Keratinocyte (primary cell): ENCODE results near the gene BMPR1B. TPM values are rescaled to one million over a fixed set of nuclear protein-coding genes. Genes with fewer than 3 reads are reported as not detected.

Experiments
- DNase-seq: peaks from one replicate; pipeline ENCODE4 v3.0.0-alpha.2; 2011; ENCODE audit warnings: low read depth, missing footprints, low spot score
- FAIRE-seq: peaks from 2 replicates; lab custom pipeline; 2011; peaks lifted over from hg19 to GRCh38; lab: Jason Lieb, UNC
- H2AFZ ChIP-seq: 2 replicates; pipeline ENCODE4 v1.6.0; 2012; ENCODE audit warnings: low read length, control low read depth, inconsistent platforms; ENCODE audit not compliant: control insufficient read depth
- H3K27ac ChIP-seq: 2 replicates; pipeline ENCODE4 v1.5.1; 2011; ENCODE audit warnings: low read length; ENCODE audit not compliant: control insufficient read depth, insufficient read depth
- H3K27me3 ChIP-seq: 3 replicates; pipeline ENCODE4 v1.6.0; 2011; ENCODE audit warnings: low read length; ENCODE audit not compliant: control insufficient read depth, insufficient read depth; ENCODE audit errors: extremely low read depth
- H3K36me3 ChIP-seq, 2 experiments: 2 replicates in 1 of 2; 3 replicates in 1 of 2; pipeline ENCODE4 v1.5.1; 2011; ENCODE audit warnings: low read length in 2 of 2, mild to moderate bottlenecking in 1 of 2; ENCODE audit not compliant: control insufficient read depth in 2 of 2, insufficient read depth in 2 of 2; ENCODE audit errors: extremely low read depth in 1 of 2
- H3K4me1 ChIP-seq: 3 replicates; pipeline ENCODE4 v1.5.1; 2011; ENCODE audit warnings: low read length; ENCODE audit not compliant: control insufficient read depth, insufficient read depth; ENCODE audit errors: extremely low read depth
- H3K4me2 ChIP-seq: 3 replicates; pipeline ENCODE4 v1.6.0; 2011; ENCODE audit warnings: low read depth, low read length; ENCODE audit not compliant: control insufficient read depth, insufficient read depth; ENCODE audit errors: extremely low read depth
- H3K4me3 ChIP-seq, 3 experiments: fragments of 200-600 bp in 1 of 3; sonication (generic) in 1 of 3; 2 replicates in 2 of 3; 3 replicates in 1 of 3; pipeline ENCODE4 v1.5.1; 2011 to 2016; ENCODE audit warnings: low read length in 3 of 3, mild to moderate bottlenecking in 3 of 3, control low read depth in 2 of 3, inconsistent platforms in 1 of 3, low read depth in 1 of 3, mixed read lengths in 1 of 3, mixed run types in 1 of 3, moderate library complexity in 1 of 3; ENCODE audit not compliant: control insufficient read depth in 2 of 3, insufficient read depth in 2 of 3; ENCODE audit errors: extremely low read depth in 1 of 3
- H3K79me2 ChIP-seq: 2 replicates; pipeline ENCODE4 v1.6.0; 2012; ENCODE audit warnings: low read length; ENCODE audit not compliant: control insufficient read depth, insufficient read depth
- H3K9ac ChIP-seq: 3 replicates; pipeline ENCODE4 v1.6.0; 2011; ENCODE audit warnings: low read length; ENCODE audit not compliant: control insufficient read depth, insufficient read depth; ENCODE audit errors: extremely low read depth
- H3K9me1 ChIP-seq: 3 replicates; pipeline ENCODE4 v1.6.0; 2011; ENCODE audit warnings: low read length; ENCODE audit not compliant: control insufficient read depth, insufficient read depth; ENCODE audit errors: extremely low read depth
- H3K9me3 ChIP-seq: 2 replicates; pipeline ENCODE4 v1.5.1; 2012; ENCODE audit warnings: low read depth, low read length; ENCODE audit not compliant: control insufficient read depth
- H4K20me1 ChIP-seq: 3 replicates; pipeline ENCODE4 v1.6.0; 2011; ENCODE audit warnings: low read length; ENCODE audit not compliant: control insufficient read depth, insufficient read depth; ENCODE audit errors: extremely low read depth
- EZH2 ChIP-seq: IDR thresholded peaks from one replicate; pipeline ENCODE4 v1.6.1; 2012; ENCODE audit warnings: inconsistent platforms, mild to moderate bottlenecking, low read length, moderate library complexity
- dilution Hi-C: fragments of 300-500 bp; cut with MboI; formaldehyde crosslinking; loops from one replicate; pipeline ENCODE4 v1.7.0; 2020; ENCODE audit warnings: low sequenced_read_pairs; ENCODE audit not compliant: extremely low pct_ligation_motif_present
- polyA plus RNA-seq, 5 experiments: library from polyadenylated mRNA; depleted of rRNA in 3 of 5; stranded (reverse) in 3 of 5; stranded (forward) in 1 of 5; unstranded in 1 of 5; fragments of >200 nt; gene quantifications; 1 replicate in 1 of 5; 2 replicates in 3 of 5; 3 replicates in 1 of 5; pipeline versions ENCODE4 v1.2.1 to v1.2.3, GENCODE V29; 2011 to 2012; ENCODE audit warnings: missing spikeins in 2 of 5, low read depth in 1 of 5, low replicate concordance in 1 of 5
- TF ChIP-seq, protein P1 (sequence below), 3 experiments: IDR thresholded peaks in 1 of 3; conservative IDR thresholded peaks in 1 of 3; optimal IDR thresholded peaks in 1 of 3; 2 replicates in 2 of 3; 3 replicates in 1 of 3; pipeline versions ENCODE3 to v1.5.1; 2011; ENCODE audit warnings: low read length in 3 of 3, mild to moderate bottlenecking in 3 of 3, moderate library complexity in 2 of 3, control low read depth in 1 of 3, inconsistent platforms in 1 of 3; ENCODE audit not compliant: insufficient read depth in 2 of 3; ENCODE audit errors: extremely low read depth in 1 of 3

Gene BMPR1B
- polyA plus RNA-seq, 1 donor (not counting 4 experiments of a cell fraction or from before 2014, with no cell fraction given): 0.89 TPM

DNA sequence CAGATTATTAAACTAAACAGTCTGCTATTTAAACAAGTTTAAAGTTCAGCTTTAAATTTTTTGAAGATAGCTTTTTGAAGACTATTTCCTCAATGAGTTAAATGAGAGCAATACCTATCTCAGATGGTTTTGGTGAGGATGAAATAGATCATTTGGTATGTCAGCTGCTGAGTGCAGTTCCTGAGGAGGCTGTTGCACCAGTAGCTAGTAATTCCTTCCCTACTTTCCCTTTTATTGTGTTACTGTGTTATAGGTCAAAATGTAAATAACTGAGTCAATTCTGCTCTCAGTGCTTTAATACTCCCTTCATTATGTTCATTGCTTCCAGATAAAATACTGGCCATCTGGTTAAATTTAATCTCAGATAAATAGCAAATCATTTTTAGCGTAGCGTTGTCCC lies 48.6 kb downstream of the BMPR1B start:
- H3K9me3 ChIP-seq: no peaks in the 10 kb centered on the region
- no peaks in the 10 kb centered on the region for H3K79me2 ChIP-seq
- H2AFZ ChIP-seq: no peak overlapping the region
- no peaks in the 10 kb centered on the region for H3K4me1 ChIP-seq
- no peaks in the 10 kb centered on the region for H4K20me1 ChIP-seq
- no peak for DNase-seq
- no peak for TF ChIP-seq EZH2
- TF ChIP-seq, protein P1, sequence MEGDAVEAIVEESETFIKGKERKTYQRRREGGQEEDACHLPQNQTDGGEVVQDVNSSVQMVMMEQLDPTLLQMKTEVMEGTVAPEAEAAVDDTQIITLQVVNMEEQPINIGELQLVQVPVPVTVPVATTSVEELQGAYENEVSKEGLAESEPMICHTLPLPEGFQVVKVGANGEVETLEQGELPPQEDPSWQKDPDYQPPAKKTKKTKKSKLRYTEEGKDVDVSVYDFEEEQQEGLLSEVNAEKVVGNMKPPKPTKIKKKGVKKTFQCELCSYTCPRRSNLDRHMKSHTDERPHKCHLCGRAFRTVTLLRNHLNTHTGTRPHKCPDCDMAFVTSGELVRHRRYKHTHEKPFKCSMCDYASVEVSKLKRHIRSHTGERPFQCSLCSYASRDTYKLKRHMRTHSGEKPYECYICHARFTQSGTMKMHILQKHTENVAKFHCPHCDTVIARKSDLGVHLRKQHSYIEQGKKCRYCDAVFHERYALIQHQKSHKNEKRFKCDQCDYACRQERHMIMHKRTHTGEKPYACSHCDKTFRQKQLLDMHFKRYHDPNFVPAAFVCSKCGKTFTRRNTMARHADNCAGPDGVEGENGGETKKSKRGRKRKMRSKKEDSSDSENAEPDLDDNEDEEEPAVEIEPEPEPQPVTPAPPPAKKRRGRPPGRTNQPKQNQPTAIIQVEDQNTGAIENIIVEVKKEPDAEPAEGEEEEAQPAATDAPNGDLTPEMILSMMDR (optimal IDR thresholded peaks at IDR 0.05 in 1 of 3, IDR thresholded peaks at IDR 0.05 in 1 of 3, conservative IDR thresholded peaks at IDR 0.05 in 1 of 3; ENCODE audit: extremely low read depth in 1 of 3, insufficient read depth in 2 of 3, low read length in 3 of 3): no peak
- FAIRE-seq: no peak
- H3K9me1 ChIP-seq: no peaks in the 10 kb centered on the region
- H3K36me3 ChIP-seq: no peaks in the 10 kb centered on the region
- H3K9ac ChIP-seq: no peak overlapping the region
- no peak overlapping the region for H3K27ac ChIP-seq
- no peak overlapping the region for H3K4me2 ChIP-seq
- H3K4me3 ChIP-seq: no peak overlapping the region
- H3K27me3 ChIP-seq: no peaks in the 10 kb centered on the region
- dilution Hi-C loops: no loop called here

DNA sequence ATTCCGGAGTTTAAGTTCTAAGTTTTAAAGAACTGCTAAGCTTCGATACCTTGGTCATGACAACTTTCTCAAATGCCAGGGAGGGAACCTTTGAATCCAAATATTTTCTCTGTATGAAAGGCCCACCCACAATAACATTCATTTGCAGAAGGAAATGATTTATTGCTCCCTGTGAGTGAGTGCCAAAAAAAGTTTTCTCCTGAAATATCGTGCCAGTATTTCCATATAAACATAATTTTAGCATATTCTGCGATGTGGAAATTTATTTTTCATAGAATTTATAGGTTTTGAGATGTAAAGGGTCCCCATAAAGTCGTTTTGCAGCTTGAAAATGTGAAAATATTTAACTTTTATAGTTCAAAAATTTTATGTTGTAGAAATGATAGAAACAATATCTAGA lies 53.9 kb downstream of the BMPR1B start:
- no peaks in the 10 kb centered on the region for H4K20me1 ChIP-seq
- FAIRE-seq: no peak
- dilution Hi-C loops: no loop called here

More for the DNA sequence above, 53.9 kb downstream of the BMPR1B start:
- Histone ChIP-seq H3K4me2 (no peak overlapping the region), H3K9me1 (no peaks in the 10 kb centered on the region), H3K9me3 (no peaks in the 10 kb centered on the region), H2AFZ (no peak overlapping the region), H3K4me1 (no peaks in the 10 kb centered on the region), H3K27me3 (no peaks in the 10 kb centered on the region), H3K79me2 (no peaks in the 10 kb centered on the region), H3K27ac (no peak overlapping the region), H3K36me3 (no peaks in the 10 kb centered on the region), H3K9ac (no peak overlapping the region), H3K4me3 (no peak overlapping the region)
- DNase-seq: no peak
- TF ChIP-seq, protein P1 (optimal IDR thresholded peaks at IDR 0.05 in 1 of 3, IDR thresholded peaks at IDR 0.05 in 1 of 3, conservative IDR thresholded peaks at IDR 0.05 in 1 of 3; ENCODE audit: extremely low read depth in 1 of 3, insufficient read depth in 2 of 3, low read length in 3 of 3): no peak
- TF ChIP-seq EZH2: no peak
